ENCODE results near the gene ISCA2.

Gene ISCA2

DNA sequence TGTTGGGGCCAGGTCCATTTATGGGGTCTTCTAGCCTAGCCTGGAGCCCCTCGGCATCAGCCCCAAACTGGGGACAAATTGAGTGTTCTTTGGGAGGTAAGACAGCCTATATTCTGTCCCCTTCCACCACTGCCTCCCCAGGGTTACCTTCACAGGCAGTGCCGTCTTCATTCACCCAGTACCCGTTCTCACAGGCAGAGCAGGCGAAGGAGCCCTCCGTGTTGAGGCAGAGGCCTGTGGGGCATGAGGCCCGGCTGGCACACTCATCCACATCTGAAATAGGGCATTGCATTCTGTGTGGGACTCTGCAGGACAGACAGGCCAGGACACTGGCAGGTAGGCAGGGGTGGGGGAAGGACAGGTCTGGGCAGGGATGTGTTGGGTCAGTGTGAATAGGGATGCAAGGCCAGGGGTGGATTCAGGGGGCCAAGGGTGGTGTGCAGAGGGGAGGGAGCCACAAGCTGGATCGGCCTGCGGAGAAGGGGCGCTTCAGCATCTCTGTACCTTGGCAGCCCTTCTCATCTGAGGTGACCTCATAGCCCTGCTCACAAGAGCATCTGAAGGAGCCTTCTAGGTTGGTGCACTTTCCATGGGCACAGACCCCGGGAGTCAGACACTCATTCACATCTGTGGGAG lies 16.1 kb downstream of the ISCA2 start:
- DNase-seq, result no peak

DNA sequence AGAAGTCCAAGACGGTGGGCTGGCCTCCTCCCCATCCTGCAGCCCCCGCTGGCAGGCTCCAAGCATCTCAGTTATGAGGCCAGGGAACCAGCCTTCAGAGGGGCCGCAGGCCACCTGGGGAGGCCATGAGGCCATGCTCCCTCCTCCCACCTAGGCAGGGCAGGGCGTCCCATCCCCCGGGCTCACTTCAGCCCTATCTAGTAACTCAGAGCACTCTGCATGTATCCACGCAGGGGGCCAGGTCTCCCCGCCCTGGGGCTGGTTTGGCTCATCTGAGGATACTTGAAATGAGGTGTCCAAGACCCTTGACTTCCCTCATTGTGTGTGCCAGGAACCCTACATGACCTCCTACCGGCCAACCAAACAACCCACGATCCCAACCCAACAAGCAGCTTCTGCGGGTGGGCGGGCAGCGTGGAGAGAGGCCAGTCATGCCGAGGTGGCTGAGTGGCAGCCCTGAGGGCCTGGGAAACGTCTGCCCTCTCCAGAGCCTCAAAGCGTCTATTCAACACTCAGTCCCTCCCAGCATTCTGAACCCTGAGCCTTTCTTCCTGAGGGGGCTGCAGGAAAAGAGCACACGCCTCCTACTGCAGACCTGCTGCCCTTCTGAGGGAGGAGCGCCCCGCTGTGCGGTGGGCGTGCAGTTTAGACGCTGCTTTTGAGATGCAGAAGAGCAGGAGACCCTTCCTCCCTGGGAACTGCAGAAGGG lies 16.8 kb downstream of the ISCA2 start:
- DNase-seq, result no peak

DNA sequence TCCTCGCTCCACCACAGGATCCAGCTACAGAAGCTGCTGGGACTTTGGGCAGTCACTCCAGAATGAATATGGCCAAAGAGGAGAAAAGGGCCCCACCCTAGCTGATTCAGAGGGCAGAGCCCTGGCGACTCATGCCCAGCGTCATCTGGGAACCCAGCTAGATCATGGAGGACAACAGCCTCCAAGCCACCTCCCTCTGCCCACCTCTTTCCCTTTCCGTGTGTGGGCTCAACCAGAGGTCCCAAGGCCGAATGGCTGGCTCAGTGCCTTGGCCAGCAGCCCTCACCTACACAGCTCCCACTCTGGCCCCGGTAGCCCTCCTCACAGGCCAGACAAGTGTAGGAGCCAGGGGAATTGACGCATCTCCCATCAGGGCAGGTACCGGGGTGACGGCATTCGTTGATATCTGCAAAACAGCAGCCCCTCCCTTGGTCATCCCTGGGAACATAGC lies 17.4 kb downstream of the ISCA2 start:
- DNase-seq, result no peak

DNA sequence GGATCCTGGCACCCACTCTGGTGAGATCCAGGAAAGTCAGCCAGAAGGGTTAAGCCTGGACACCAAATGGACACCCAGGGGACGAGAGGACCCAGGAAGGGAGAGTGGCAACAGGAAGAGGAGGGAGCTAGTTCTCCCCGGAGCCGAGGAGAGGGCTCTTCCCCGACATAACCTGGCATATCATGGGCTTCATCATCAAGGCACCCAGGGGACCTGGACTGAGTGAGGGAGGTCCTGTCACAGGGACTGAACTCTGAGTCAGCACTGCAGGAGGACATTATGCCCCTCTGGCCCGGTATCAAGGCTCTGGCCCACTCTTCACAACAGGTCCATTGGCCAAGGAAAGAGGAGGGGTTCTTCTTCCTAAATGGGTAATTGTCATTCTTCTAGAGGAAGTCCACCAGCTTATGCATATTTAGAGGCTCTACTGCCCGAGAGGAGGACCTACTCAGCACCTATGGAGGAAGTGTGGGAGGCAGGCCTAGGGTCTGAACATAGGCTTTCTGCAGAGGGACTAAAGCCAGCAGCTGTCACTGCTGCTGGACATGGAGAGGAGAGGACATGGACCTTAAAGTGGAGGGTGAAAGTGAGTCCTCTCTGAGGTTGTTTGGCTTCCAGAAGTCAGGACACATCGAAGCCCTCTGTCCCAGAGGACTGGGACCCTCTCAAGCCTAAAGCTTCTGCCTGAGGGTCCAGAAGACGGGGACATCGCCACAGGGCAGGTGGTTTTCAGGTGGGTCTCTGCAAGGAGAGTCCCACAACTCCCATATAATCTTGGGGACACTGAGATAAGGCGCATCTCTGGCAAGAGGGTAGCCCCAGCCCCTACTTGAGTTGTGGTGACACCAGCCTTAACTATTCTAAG lies 18.6 kb downstream of the ISCA2 start:
- no peak for DNase-seq

DNA sequence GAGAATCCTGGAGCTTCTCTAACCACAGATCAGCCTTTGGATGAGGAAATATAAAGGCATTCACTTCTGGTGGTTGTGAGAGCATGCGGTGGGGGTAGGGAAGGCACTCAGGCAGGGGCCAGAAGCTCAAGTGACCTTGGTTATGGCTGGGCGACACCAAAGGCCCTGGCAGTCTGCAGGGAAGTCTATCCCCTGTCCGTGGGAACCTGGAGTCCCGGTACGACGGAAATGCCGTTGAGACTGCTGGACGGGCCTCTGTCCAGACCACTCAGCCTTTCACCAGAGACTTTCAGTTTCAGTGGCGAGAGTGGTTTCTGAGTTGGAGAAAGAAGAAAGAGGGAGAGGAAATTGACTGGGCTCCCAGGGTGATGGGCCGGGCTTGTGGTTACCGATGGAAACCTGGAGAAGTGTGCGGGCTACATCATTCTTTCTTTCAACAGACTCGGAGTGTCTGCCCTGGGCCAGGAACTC lies 20.9 kb downstream of the ISCA2 start:
- no peak for DNase-seq

DNA sequence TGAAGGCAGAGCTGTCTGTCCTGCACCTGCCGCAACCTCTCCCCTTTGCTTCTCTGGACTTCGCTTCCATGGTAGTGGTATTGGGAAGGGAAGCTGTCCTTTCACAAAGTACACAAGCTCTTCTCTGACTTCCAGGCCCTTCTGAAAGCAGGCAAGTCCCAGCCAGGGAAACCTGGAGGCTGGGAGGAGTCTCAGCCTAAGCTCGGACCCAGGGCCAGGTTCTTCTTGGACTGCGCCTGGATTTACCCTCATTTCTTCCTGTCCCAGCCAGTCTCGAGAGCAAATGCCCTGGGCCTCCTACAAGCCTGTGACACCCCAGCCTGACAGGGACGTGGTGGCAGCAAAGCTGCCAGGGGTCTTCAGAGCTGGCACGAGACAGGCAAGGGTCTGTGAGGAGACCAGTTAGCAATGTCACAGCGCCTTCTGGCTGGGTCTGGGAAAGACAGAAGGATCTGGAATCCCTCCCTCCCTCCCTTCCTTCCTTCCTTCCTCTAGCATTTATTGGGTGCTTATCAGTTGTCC lies 22.4 kb downstream of the ISCA2 start:
- no peak for DNase-seq

DNA sequence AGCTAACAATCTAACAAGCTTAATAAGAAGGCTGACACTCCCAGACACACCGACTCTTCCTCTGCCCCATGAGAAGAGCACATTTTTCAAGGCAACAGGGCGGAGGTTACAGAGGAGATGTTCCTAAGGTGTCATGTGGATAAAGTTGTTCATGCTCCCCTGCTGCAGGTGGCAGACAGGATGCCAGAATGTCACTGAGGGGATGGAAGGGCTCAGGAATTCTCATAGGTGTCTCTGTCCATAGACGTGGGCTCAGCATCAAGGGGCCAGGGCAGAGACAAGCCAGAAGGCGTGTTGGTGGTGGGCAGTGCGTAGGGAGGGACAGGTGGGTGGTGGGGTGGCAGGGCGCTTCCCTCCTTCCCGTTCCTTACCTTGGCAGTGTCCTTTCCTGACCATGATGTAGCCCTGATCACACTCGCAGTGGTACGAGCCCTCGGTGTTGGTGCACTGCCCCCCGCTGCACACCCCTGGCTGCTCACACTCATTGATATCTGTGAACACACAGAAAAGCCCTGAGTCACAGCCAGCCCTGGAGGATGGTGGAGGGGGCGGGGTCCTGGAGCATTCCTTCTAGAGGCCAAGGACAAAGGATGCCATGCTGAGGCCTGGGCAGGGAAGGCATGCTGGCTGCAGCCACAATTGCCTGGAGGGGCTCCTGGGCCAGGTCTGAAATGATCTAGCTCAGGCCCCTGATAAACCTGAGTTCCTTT lies 23.0 kb downstream of the ISCA2 start:
- no peak for DNase-seq

DNA sequence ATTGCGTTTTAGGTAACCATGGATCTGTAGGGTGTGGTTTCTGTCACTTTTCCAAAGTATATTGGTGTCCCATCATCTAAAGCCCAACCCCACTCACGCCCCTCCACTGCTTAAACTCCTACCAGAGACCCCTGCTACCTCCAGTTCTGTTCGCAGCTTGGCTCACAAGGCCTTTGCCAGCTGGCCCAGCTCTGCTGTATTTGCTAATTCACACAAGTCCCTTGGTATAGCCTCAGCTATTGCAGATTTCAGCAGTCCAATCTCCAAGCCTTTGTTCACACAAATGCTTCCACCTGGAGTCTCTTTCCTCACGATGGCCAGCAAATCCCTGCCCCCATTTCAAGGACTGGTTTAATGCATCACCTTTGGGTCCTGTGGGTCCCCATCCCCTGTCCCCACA lies 24.2 kb downstream of the ISCA2 start:
- no peak for DNase-seq

DNA sequence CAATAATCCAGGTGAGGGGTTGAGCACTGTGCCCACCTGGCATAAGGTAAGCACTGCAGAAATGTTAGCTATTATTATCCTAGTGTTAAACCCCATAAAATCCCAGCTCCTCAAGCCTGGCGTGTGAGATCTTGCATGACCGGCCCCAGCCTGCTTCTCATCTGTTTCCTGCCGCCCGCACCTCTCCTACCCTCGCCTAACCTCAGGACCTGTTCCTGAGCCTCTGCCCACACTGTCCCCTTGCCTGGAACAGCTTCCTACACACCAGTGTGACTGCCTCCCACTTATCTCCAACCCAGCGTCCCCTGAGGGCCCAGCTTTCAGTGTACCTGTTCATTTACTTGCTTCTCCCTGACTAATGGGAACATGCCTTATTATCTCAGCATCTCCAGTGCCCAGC lies 24.7 kb downstream of the ISCA2 start:
- DNase-seq, result no peak

DNA sequence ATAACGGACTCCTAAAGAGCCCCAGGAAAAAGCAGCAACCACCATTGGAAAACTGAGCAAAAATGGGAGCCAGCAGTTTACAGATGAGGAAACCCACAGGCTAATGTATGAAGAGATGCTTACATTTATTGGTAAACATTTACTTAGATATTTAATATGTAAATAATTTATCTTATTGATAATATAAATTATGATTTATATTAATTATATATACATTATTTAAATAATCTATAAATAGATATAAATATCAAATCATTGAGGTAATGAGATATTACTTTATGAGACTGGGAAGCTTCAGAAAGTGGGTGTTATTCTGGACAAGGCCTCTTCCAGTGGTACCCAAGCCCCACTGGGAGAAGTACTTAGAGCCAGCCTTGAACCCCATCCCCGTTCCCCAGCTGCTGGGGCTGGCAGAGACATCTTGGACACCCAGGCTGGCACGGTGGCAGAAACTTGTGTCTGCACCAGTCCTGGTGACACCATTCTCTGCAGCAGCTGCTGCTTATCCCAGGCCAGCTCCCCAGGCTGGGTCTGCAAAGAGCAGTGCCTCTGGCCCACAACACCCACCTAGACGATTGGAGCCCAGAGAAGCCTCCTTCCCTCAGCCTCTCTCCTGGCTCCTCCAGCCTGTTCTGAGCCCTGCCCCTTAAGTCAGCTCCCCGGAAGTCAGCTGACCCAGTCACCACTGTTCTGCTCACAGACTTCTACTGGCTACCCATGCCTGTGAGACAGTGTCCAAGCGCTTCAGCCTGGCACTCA lies 25.9 kb downstream of the ISCA2 start:
- DNase-seq, result no peak

DNA sequence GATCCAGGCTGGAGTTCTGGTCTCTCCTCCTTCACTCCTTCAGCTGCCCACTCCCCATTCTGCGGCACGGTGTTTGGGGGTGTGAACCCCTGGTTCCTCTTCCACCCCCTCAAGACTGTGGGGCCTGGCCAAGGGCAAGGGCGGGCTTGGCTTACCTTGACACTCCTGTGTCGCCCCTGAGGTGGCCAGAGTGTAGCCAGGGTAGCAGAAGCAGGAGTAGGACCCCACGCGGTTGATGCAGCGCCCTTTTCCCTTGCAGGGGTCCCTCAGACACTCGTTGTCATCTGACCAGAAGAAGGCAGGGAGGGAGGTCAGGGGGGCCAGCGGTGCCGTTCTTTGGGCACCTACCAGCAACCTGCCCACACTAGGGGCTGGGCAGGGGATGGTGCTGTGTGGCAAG lies 28.2 kb downstream of the ISCA2 start:
- no peak for DNase-seq

DNA sequence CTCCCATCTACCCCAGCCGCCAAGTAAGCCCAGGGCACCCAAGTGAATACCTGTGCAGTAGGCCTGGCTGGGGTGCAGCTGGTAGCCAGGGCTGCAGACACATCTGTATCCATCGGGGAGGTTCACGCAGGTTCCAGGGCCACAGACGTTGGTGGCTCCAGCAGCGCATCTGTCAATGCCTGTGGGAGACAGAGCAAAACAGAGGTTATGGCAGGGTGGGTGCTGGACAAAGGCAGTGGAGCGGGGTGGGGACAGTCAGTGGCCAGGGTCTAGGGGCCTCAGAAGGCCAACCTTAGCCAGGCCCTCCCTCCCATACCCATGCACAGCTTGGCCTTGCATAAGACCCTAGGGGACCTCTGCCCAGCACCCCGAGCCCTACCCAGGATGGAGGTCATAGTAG lies 29.2 kb downstream of the ISCA2 start:
- no peak for DNase-seq

DNA sequence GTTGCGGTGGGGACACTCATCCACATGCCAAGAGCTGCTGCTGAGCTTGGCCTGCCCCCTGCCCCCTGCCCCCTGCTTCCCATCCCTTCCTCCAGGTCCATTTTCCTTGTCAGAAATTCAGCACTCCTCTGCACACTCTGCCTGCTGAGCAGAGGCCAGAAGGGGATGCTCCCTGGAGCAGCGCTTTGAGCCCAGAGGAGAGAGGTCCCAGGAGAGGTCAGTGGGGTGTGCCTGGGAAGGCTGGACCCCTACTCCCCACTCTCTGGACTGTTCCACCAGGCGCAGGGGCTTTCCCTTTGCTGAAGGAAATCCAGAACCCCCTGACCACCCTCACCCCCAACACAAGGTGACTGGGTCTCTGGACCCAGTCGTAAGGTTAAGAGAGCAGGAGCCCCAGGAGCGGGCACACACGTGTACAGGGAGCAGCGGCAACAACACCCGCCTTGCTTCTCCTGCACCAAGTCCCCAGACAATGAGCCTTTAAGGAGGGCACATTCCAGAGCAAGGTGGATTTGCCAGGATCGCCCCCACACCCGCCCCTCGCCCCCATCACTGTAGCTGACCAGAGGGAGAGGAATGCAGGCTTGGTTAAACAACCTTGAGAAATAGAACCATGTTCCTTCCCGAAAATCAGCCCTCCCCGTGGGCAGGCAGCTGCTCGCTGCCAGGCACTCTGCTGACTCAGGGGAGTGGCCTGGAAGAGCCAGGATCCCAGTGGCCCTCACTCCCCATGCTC lies 30.7 kb downstream of the ISCA2 start:
- DNase-seq, result no peak

DNA sequence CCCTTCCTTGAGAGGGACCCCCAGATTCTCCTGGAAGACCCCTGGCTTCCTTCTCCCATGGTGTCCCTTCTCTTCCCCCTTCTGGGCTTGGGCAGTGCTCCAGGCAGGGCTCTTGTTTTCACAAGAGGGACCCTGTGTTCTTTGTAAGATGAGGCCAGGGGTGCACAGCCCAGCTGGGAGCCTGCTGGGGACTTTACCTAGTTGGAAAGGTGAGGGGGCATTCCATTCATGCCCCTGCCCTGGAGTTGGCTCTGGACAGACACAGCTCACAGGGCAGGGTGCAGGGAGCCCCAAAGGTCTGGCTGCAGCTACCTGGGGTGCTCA lies 31.2 kb downstream of the ISCA2 start:
- no peak for DNase-seq

DNA sequence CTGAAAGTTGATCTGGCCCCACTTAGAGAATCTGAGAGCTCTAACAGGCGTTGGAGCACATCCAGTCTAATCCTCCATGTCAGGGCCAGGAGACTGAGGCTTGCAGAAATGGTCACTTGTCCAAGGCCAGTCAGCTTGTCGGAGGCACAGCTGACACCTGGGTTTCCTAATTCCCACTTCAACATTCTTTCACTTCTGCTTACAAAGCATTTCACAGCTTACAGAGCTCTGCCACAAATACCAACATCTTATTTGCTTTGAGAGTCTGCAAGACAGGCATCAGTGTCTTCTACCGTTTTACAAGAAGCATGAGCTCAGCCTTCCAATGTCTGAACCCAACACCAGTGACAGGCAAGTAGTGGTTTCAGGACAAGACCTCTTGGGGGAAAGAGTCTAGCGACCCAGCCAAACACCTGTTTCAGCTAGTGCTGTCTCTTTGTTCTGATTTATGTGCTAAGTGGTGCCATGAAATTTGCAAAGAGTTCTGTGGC lies 31.8 kb downstream of the ISCA2 start:
- no peak for DNase-seq

DNA sequence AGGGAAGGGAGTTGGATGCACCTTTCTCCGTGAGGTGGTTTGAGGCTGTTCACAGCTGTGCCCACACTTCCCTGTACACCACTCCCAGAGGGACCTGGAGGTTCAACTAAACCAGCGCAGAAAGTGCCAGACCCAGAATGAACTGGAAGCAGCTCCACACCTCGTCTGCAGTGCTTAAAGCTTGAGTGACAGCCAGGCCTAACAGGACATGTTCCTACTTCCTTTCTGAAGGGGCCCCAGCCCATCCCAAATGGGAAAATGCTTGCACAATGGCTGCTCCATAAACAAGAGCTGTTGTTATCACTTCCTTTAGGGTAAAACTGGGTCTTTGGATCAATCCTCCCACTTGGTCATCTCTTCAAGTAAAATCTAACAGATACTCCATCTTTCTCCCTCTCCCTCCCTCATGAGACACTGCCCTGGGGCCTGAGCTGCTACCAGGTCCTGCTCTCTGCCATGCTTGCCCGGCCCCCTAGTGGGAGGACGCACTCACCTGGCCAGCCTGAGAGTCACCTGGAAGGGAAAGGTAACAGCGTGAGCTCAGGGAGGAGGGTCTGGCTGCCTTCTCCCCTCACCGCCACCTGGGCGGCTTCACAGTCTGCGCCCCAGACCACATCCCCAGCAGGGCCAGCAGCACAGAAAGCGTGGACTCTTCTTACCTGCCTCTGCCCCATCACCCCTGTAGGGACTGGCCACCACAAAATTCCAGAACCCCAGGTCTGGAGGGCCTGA lies 33.5 kb downstream of the ISCA2 start:
- no peak for DNase-seq

DNA sequence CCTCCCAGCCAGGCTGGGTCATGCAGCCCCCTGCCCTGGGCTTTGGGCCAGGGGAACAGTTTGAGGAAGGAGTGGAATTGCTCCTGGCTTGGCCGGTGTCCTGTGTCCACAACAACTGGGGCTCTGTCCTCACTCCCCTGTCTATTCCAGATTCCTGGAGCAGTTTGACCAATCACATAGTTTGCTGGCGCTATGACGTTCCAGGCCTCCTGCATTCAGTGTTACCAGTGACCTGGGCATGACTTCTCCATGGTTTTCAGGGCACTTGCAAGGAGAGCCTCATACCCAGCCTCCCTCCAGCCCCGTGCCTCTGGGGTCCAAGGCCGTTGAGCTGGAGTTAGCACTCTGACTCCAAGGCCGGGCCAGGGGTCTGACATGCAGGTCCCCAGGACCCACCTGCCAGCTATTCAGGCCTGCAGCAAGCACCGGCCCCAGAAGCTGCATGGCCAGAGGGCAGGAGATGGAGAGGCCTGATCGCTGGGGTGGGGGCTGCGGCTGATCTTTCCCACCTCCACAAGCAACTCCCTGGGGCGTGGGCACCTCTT lies 34.2 kb downstream of the ISCA2 start:
- DNase-seq, result no peak

DNA sequence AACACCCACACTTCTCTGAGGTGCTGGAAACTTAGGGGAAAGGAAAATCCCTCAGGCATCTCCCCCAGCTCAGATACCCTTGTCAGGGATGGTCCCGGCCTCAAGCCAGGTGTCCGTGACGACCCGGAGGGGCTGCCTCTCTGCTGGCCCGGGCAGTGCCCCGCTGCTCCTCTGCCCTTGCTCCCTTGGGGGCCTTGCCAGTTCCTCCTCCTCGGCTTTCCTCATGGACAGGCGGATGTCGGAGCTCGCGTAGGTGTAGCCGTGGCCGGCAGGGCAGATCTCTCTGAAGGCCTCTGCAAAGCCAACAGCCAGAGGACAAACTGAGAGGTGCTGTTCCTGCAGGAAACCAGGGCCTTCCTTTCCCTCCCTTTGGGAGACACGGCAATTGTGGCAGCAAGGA lies 34.8 kb downstream of the ISCA2 start:
- no peak for DNase-seq

DNA sequence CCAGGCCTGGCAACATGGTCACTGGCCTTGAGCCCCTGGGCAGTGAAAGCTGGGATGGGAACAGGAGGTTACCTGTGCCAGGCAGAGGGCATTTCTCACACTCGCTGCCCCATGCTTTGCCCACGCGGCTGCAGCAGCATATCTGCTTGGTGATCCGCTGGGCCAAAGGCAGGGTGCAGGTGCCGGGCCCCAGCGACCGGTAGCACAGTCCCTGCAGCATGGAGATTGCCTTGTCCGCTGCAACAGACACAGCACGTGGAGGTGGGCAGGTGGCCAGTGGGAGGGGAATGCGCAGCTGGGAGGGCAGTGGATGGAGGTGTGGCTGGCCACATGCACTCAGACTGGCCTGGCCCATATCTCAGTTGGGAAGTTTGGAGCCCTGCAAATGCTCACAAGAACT lies 35.3 kb downstream of the ISCA2 start:
- DNase-seq, result no peak

DNA sequence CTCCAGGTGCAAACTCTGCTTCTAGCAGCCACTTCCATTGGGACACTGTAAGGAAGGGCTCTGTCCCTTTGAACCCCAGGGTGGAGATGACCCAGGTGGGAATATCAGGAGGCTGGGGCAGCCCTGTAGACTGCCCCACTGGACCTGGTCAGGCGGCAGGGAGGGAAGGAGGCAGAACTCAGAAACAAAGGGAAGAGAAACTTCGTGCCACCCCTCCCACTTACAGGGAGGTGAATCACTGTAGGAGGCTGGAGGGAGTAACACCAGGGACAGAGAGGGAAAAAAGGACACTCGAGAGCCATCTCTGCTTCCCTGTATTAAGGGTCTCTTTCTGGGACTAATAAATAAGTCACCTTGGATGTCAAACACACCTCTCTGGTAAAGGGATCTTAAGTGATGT lies 37.4 kb downstream of the ISCA2 start:
- DNase-seq, result no peak
